ENCODE data around the gene DNAH11. TPM values are rescaled to one million over a fixed set of nuclear protein-coding genes. Genes with fewer than 3 reads are reported as not detected.
A peak's percentile ranks its signal among the peaks of the same experiment; 100 is the strongest.

DNAH11 gene
- total RNA-seq, 1 experiment from 2014 or later, result 0.39 TPM

DNA sequence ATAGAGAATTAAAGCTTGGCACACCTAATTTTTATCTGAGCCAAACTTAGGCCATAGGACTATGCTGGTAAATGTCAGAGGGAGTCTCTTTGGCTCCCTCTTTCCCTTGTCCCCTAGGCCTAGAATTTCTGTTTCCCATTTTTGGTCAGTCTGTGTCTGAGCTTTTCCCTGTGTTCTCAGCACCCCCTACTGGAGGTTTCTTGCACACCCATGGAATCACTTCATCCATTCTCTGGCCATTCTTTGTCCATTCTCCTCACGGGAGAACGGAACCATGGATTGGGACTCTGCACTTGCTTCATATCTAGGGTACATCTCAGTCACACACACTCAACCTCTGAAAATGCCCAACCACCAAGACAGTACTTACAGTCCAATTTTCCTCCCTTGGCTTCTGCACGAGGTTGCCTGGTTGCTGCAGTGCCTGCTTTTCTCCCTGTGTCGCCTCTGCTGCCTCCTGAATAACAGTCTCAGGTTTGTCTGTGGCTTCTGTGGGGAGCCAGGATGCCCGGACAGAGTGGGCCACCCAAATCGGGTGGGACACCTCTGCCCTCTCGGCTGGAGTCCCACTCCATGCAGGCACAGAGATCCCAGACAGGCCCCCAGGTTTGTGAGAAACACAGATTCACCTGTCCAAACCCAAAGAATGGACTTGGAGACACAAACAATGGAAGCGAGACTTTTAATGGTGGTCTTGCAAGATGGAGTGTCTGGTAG, 35.1 kb upstream of the DNAH11 start:
- no peak overlapping the region for H3K4me3 ChIP-seq (replicated peaks in 1 of 2; ENCODE audit: low read depth in 1 of 2, low read length in 2 of 2)
- no peaks in the 10 kb centered on the region for H3K36me3 ChIP-seq (ENCODE audit: control insufficient read depth in 1 of 2, insufficient read depth in 2 of 2, low read length in 2 of 2)
- ATAC-seq (peak; percentile 82), DNase-seq (ENCODE audit: low read depth, low spot score) (peak; percentile 4)
- ChIA-PET RAD21 (ENCODE audit: low non-redundant PET in 1 of 2, low total read pairs in 2 of 2, uncharacterized antibody in 2 of 2, unreplicated experiment in 2 of 2) (interaction anchor here in 1 of 2 experiments (0.5 kb wide), 1 partner anchor 175 kb away, joined by 3 read pairs; no protein-coding TSS in a partner anchor), POLR2A (no interaction called here), CTCF (interaction anchor here (1.0 to 1.9 kb wide), 4 partner anchors 20 to 254 kb away, joined by 3 to 7 read pairs (median 6); no protein-coding TSS in a partner anchor)
- intact Hi-C loops (cut with micrococcal nuclease), result loop anchor here (1.0 kb wide), 1 partner anchor 251 kb away; no protein-coding TSS in a partner anchor
- peaks cover 4 to 9% of the 10 kb centered on the region in 2 experiments; a peak in 3 of 4 replicates for H3K4me1 ChIP-seq (ENCODE audit: control insufficient read depth in 1 of 2, insufficient read depth in 2 of 2, low read length in 2 of 2)
- H3K27me3 ChIP-seq (ENCODE audit: insufficient read depth, low read length), result no peaks in the 10 kb centered on the region
- no peak overlapping the region for H3K4me2 ChIP-seq (ENCODE audit: low read length)
- TF ChIP-seq SIN3A (IDR thresholded peaks at IDR 0.05; ENCODE audit: low read depth) (no peak), RAD21 (IDR thresholded peaks at IDR 0.05; ENCODE audit: low read depth) (peak; percentile 71)
- TF ChIP-seq, protein P1, sequence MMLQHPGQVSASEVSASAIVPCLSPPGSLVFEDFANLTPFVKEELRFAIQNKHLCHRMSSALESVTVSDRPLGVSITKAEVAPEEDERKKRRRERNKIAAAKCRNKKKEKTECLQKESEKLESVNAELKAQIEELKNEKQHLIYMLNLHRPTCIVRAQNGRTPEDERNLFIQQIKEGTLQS (IDR thresholded peaks at IDR 0.05), result no peak
- TF ChIP-seq, protein P2, sequence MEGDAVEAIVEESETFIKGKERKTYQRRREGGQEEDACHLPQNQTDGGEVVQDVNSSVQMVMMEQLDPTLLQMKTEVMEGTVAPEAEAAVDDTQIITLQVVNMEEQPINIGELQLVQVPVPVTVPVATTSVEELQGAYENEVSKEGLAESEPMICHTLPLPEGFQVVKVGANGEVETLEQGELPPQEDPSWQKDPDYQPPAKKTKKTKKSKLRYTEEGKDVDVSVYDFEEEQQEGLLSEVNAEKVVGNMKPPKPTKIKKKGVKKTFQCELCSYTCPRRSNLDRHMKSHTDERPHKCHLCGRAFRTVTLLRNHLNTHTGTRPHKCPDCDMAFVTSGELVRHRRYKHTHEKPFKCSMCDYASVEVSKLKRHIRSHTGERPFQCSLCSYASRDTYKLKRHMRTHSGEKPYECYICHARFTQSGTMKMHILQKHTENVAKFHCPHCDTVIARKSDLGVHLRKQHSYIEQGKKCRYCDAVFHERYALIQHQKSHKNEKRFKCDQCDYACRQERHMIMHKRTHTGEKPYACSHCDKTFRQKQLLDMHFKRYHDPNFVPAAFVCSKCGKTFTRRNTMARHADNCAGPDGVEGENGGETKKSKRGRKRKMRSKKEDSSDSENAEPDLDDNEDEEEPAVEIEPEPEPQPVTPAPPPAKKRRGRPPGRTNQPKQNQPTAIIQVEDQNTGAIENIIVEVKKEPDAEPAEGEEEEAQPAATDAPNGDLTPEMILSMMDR (IDR thresholded peaks at IDR 0.05 in 2 of 3, conservative IDR thresholded peaks at IDR 0.05 in 1 of 3; ENCODE audit: borderline replicate concordance in 1 of 3, insufficient read depth in 1 of 3, low read depth in 2 of 3, low read length in 2 of 3), result peak; percentile 39 to 71 (median 68); a peak in 4 of 6 replicates
- no peaks in the 10 kb centered on the region for H3K9me2 ChIP-seq (ENCODE audit: insufficient read depth)
- no peaks in the 10 kb centered on the region for H4K20me1 ChIP-seq (ENCODE audit: insufficient read depth)
- no peak overlapping the region for H2AFZ ChIP-seq (ENCODE audit: low read depth, low read length, poor library complexity, severe bottlenecking)
- H3K9ac ChIP-seq (ENCODE audit: low read length), result no peak overlapping the region
- no peaks in the 10 kb centered on the region for H3K9me3 ChIP-seq (ENCODE audit: control insufficient read depth in 1 of 2, insufficient read depth in 1 of 2, low read depth in 1 of 2, low read length in 2 of 2)
- no peaks in the 10 kb centered on the region for H3K79me2 ChIP-seq (ENCODE audit: insufficient read depth, low read length)
- BruUV-seq (replicated peaks), result no TSS peak
- no peak overlapping the region for H3K27ac ChIP-seq (ENCODE audit: low read depth, low read length)

DNA sequence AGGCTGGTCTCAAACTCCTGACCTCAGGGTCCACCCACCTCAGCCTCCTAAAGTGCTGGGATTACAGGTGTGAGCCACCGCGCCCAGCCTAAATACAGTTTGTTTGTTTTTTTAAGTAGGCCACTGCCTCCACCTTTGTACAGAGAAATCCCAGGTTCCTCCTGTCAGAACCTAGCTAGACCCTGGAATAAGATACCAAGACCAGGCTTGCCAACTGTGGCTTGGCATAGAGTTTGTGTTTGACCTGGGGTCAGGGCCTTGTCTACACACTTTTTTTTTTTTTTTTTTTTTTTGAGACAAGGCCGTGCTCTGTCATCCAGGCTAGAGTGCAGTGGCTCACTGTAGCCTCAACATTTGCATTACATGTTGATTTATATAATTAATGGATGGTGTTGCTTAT, 34.3 kb upstream of the DNAH11 start:
- no peaks in the 10 kb centered on the region for H4K20me1 ChIP-seq (ENCODE audit: insufficient read depth)
- BruUV-seq (replicated peaks), result no TSS peak
- H3K9me3 ChIP-seq (ENCODE audit: control insufficient read depth in 1 of 2, insufficient read depth in 1 of 2, low read depth in 1 of 2, low read length in 2 of 2), result no peaks in the 10 kb centered on the region
- H3K9ac ChIP-seq (ENCODE audit: low read length), result no peak overlapping the region
- no peak overlapping the region for H3K4me3 ChIP-seq (replicated peaks in 1 of 2; ENCODE audit: low read depth in 1 of 2, low read length in 2 of 2)
- CTCF ChIA-PET, result interaction anchor here (1.3 to 1.9 kb wide), 2 partner anchors 246 to 255 kb away, joined by 5 to 6 read pairs; no protein-coding TSS in a partner anchor
- RAD21 ChIA-PET (ENCODE audit: low non-redundant PET in 1 of 2, low total read pairs in 2 of 2, uncharacterized antibody in 2 of 2, unreplicated experiment in 2 of 2), result no interaction called here
- no peak overlapping the region for H2AFZ ChIP-seq (ENCODE audit: low read depth, low read length, poor library complexity, severe bottlenecking)
- peaks cover 4 to 7% of the 10 kb centered on the region in 2 experiments; a peak in 3 of 4 replicates for H3K4me1 ChIP-seq (ENCODE audit: control insufficient read depth in 1 of 2, insufficient read depth in 2 of 2, low read length in 2 of 2)
- DNase-seq (ENCODE audit: low read depth, low spot score), result no peak
- intact Hi-C loops (cut with micrococcal nuclease), result no loop called here
- H3K36me3 ChIP-seq (ENCODE audit: control insufficient read depth in 1 of 2, insufficient read depth in 2 of 2, low read length in 2 of 2), result no peaks in the 10 kb centered on the region
- POLR2A ChIA-PET, result no interaction called here
- H3K79me2 ChIP-seq (ENCODE audit: insufficient read depth, low read length), result no peaks in the 10 kb centered on the region
- no peaks in the 10 kb centered on the region for H3K27me3 ChIP-seq (ENCODE audit: insufficient read depth, low read length)
- H3K9me2 ChIP-seq (ENCODE audit: insufficient read depth), result no peaks in the 10 kb centered on the region
- H3K27ac ChIP-seq (ENCODE audit: low read depth, low read length), result no peak overlapping the region
- H3K4me2 ChIP-seq (ENCODE audit: low read length), result no peak overlapping the region
- ATAC-seq, result no peak
- TF ChIP-seq CEBPB (IDR thresholded peaks at IDR 0.05; ENCODE audit: low read depth), result no peak
- TF ChIP-seq, protein P3, sequence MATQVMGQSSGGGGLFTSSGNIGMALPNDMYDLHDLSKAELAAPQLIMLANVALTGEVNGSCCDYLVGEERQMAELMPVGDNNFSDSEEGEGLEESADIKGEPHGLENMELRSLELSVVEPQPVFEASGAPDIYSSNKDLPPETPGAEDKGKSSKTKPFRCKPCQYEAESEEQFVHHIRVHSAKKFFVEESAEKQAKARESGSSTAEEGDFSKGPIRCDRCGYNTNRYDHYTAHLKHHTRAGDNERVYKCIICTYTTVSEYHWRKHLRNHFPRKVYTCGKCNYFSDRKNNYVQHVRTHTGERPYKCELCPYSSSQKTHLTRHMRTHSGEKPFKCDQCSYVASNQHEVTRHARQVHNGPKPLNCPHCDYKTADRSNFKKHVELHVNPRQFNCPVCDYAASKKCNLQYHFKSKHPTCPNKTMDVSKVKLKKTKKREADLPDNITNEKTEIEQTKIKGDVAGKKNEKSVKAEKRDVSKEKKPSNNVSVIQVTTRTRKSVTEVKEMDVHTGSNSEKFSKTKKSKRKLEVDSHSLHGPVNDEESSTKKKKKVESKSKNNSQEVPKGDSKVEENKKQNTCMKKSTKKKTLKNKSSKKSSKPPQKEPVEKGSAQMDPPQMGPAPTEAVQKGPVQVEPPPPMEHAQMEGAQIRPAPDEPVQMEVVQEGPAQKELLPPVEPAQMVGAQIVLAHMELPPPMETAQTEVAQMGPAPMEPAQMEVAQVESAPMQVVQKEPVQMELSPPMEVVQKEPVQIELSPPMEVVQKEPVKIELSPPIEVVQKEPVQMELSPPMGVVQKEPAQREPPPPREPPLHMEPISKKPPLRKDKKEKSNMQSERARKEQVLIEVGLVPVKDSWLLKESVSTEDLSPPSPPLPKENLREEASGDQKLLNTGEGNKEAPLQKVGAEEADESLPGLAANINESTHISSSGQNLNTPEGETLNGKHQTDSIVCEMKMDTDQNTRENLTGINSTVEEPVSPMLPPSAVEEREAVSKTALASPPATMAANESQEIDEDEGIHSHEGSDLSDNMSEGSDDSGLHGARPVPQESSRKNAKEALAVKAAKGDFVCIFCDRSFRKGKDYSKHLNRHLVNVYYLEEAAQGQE (IDR thresholded peaks at IDR 0.05; ENCODE audit: low read depth), result no peak
- no peak for TF ChIP-seq EZH2 (IDR thresholded peaks at IDR 0.05)
- no peak for TF ChIP-seq EZH2phosphoT487 (IDR thresholded peaks at IDR 0.05; ENCODE audit: borderline replicate concordance)

All from HCT116 (cell line).